Endodermal cell (in vitro differentiated cells): ENCODE results near the gene RIOK1. TPM values are rescaled to one million over a fixed set of nuclear protein-coding genes. Genes with fewer than 3 reads are reported as not detected.

Source experiments
- DNase-seq: peaks from one replicate; pipeline ENCODE4 v3.0.0-alpha.2; 2017
- H3K27ac ChIP-seq: 2 replicates; pipeline ENCODE4 v1.5.1; 2013; ENCODE audit warnings: mild to moderate bottlenecking, low read depth, low read length, moderate library complexity
- H3K27me3 ChIP-seq: 2 replicates; pipeline ENCODE4 v1.6.1; 2013; ENCODE audit warnings: mild to moderate bottlenecking, low read length, moderate library complexity; ENCODE audit not compliant: insufficient read depth, control insufficient read depth, poor library complexity, severe bottlenecking
- H3K36me3 ChIP-seq: 2 replicates; pipeline ENCODE4 v1.7.0; 2013; ENCODE audit warnings: mild to moderate bottlenecking, low read length, moderate library complexity; ENCODE audit not compliant: control insufficient read depth, insufficient read depth
- H3K4me1 ChIP-seq: one replicate; pipeline ENCODE4 v1.7.0; 2013; ENCODE audit warnings: low read length; ENCODE audit not compliant: control insufficient read depth, insufficient read depth
- H3K4me3 ChIP-seq: 2 replicates; pipeline ENCODE4 v1.5.1; 2013; ENCODE audit warnings: mild to moderate bottlenecking, low read length, moderate library complexity
- H3K9ac ChIP-seq: 2 replicates; pipeline ENCODE4 v1.6.1; 2013; ENCODE audit warnings: mild to moderate bottlenecking, low read length, moderate library complexity; ENCODE audit not compliant: poor library complexity, severe bottlenecking; ENCODE audit errors: extremely low read depth
- H3K9me3 ChIP-seq: 2 replicates; pipeline ENCODE4 v1.6.1; 2013; ENCODE audit warnings: mild to moderate bottlenecking, low read length, moderate library complexity; ENCODE audit not compliant: control insufficient read depth
- H3K27ac Mint-ChIP-seq: 2 replicates; pipeline ENCODE4 v1.8.0; 2020; ENCODE audit warnings: mixed read lengths
- H3K27me3 Mint-ChIP-seq: 2 replicates; pipeline ENCODE4 v1.8.0; 2021; ENCODE audit warnings: mild to moderate bottlenecking, mixed read lengths; ENCODE audit not compliant: insufficient read depth
- H3K36me3 Mint-ChIP-seq: 2 replicates; pipeline ENCODE4 v1.8.0; 2020; ENCODE audit warnings: low read depth, mixed read lengths
- H3K4me1 Mint-ChIP-seq: 2 replicates; pipeline ENCODE4 v1.8.0; 2020; ENCODE audit warnings: mixed read lengths
- H3K4me3 Mint-ChIP-seq: 2 replicates; pipeline ENCODE4 v1.8.0; 2020; ENCODE audit warnings: mild to moderate bottlenecking, moderate library complexity, mixed read lengths
- H3K9me3 Mint-ChIP-seq: 2 replicates; pipeline ENCODE4 v1.8.0; 2020; ENCODE audit warnings: mild to moderate bottlenecking, mixed read lengths
- WGBS, 2 experiments: methylation state at CpG; one replicate each; pipeline versions ENCODE4 v1.1.5 to v1.1.7; 2013; ENCODE audit warnings: missing lambda C conversion rate in 2 of 2, mixed read lengths in 1 of 2; ENCODE audit not compliant: insufficient coverage in 1 of 2, insufficient read length in 1 of 2; 5-methylcytosine and 5-hydroxymethylcytosine counted together
- total RNA-seq, 2 donors: library from RNA; stranded (reverse); fragmentation: NEBNext Ultra II Directional in 1 of 2; extraction: Animal tissue kit (Norgen Biotek cat#: 25700) in 1 of 2; gene quantifications; 2 replicates in 1 of 2; 3 replicates in 1 of 2; pipeline ENCODE4 v1.2.1, GENCODE V29; 2021
- TF ChIP-seq, protein P1 (sequence below): fragments of 200-600 bp; sonication (generic); conservative IDR thresholded peaks from 2 replicates; pipeline ENCODE4 v1.5.0; 2021; ENCODE audit warnings: antibody characterized with exemption, mild to moderate bottlenecking

The RIOK1 gene
- total RNA-seq, 2 donors from 2014 or later, result 17.7 to 20.3 TPM

DNA sequence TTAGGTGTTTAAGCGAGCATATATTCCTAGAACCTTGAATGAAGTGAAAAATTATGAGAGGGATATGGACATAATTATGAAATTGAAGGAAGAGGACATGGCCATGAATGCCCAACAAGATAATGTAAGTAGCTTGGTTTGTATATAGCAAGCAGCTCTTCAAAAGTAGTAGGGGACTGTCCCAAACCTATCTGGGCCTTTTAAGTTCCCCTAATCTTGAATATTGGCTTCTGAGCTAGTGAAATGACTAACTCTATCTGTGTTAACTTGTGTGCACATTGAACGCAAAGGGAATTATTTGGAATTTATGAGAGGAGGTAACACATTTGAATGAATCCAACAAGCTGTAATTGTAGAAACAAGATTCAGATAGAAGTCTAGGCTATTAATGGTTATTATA, 21.7 kb downstream of the RIOK1 start:
- Mint-ChIP-seq H3K27me3 (no peaks in the 10 kb centered on the region), H3K4me3 (no peak overlapping the region), H3K27ac (no peak overlapping the region), H3K4me1 (peaks cover 13% of the 10 kb centered on the region), H3K36me3 (peaks cover 63% of the 10 kb centered on the region), H3K9me3 (no peaks in the 10 kb centered on the region)
- Histone ChIP-seq H3K27me3 (no peaks in the 10 kb centered on the region), H3K9me3 (no peaks in the 10 kb centered on the region), H3K9ac (no peak overlapping the region), H3K27ac (no peak overlapping the region), H3K4me1 (peaks cover 13% of the 10 kb centered on the region), H3K4me3 (no peak overlapping the region), H3K36me3 (peaks cover 79% of the 10 kb centered on the region)
- WGBS, 2 experiments, result 94 to 97% methylated on average over 2 of the region's 2 CpGs
- TF ChIP-seq, protein P1, sequence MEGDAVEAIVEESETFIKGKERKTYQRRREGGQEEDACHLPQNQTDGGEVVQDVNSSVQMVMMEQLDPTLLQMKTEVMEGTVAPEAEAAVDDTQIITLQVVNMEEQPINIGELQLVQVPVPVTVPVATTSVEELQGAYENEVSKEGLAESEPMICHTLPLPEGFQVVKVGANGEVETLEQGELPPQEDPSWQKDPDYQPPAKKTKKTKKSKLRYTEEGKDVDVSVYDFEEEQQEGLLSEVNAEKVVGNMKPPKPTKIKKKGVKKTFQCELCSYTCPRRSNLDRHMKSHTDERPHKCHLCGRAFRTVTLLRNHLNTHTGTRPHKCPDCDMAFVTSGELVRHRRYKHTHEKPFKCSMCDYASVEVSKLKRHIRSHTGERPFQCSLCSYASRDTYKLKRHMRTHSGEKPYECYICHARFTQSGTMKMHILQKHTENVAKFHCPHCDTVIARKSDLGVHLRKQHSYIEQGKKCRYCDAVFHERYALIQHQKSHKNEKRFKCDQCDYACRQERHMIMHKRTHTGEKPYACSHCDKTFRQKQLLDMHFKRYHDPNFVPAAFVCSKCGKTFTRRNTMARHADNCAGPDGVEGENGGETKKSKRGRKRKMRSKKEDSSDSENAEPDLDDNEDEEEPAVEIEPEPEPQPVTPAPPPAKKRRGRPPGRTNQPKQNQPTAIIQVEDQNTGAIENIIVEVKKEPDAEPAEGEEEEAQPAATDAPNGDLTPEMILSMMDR, result no peak
- no peak for DNase-seq

DNA sequence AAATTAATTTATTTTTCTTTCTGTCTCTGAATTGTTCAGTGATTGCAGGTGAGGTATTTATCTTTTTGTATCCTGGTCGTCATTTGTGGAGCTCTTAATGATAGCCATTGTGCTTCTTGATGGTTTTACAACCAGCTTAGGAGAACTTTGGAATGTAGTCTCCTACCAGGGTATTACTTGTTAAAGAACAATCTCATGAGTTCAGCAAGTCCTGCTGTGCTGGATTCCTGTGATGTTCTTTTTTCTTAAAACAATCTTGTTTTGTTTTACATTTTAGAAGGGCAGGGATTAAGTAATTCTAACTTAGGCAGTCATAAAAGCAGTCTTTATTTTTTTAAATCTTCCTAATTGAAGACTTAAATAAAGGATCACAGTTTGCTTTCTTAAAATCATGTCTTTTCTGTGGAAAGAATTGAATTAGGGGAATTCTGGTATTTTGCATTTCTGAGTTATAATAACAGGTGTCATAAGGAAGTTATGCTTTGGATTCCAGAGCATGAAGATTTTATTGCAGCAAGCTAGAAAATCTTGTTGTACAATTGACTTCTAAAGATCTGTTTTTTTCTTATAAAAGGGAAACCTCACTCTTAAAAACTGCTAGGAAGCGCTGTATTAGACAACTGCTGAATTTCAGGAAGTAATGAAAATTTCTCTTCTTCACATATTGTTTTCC, 23.7 kb downstream of the RIOK1 start:
- peak overlapping the region; percentile 21 for H3K4me3 ChIP-seq
- H3K27ac Mint-ChIP-seq, result peak overlapping the region; percentile 74
- no peaks in the 10 kb centered on the region for H3K27me3 Mint-ChIP-seq
- no peak for DNase-seq
- H3K4me1 Mint-ChIP-seq, result peaks cover 18% of the 10 kb centered on the region
- TF ChIP-seq, protein P1, result no peak
- H3K27me3 ChIP-seq, result no peaks in the 10 kb centered on the region
- H3K4me3 Mint-ChIP-seq, result no peak overlapping the region
- H3K9me3 Mint-ChIP-seq, result no peaks in the 10 kb centered on the region
- H3K9ac ChIP-seq, result no peak overlapping the region
- no peak overlapping the region for H3K27ac ChIP-seq
- H3K9me3 ChIP-seq, result no peaks in the 10 kb centered on the region
- H3K36me3 Mint-ChIP-seq, result peaks cover 62% of the 10 kb centered on the region
- peaks cover 79% of the 10 kb centered on the region for H3K36me3 ChIP-seq
- H3K4me1 ChIP-seq, result peaks cover 13% of the 10 kb centered on the region
- 61% methylated on average over 2 of the region's 2 CpGs; no CpG with 5 or more reads in 1 of the 2 experiments for WGBS, 2 experiments

DNA sequence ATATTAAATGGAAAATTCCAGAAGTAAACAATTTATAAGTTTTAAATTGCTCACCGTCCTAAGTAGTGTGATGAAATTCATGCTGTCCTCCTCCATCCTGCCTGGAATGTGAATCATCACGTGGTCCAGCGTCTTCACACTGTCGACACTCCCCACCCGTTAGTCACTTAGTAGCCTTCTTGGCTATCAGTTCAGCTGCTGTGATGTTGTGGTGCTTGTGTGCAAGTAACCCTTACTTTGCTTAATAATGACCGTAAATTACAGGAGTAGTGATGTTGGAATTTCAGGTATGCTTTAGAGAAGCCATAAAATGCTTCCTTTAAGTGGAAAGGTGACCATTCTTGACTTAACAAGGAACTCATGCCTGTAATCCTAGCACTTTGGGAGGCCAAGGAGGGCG, 25.2 kb downstream of the RIOK1 start:
- no peak for DNase-seq
- WGBS, 2 experiments, result 83 to 97% methylated on average over 6 to 7 of the region's 7 CpGs
- H3K4me1 ChIP-seq, result peaks cover 13% of the 10 kb centered on the region

More for the DNA sequence above, 25.2 kb downstream of the RIOK1 start:
- H3K4me3 Mint-ChIP-seq, result no peak overlapping the region
- no peak overlapping the region for H3K4me3 ChIP-seq
- TF ChIP-seq, protein P1, result no peak
- H3K36me3 ChIP-seq, result peaks cover 75% of the 10 kb centered on the region
- H3K27ac Mint-ChIP-seq, result no peak overlapping the region
- no peaks in the 10 kb centered on the region for H3K9me3 ChIP-seq
- no peaks in the 10 kb centered on the region for H3K27me3 Mint-ChIP-seq
- H3K27me3 ChIP-seq, result no peaks in the 10 kb centered on the region
- H3K27ac ChIP-seq, result no peak overlapping the region
- no peak overlapping the region for H3K9ac ChIP-seq
- no peaks in the 10 kb centered on the region for H3K9me3 Mint-ChIP-seq
- H3K4me1 Mint-ChIP-seq, result peaks cover 29% of the 10 kb centered on the region
- H3K36me3 Mint-ChIP-seq, result peaks cover 60% of the 10 kb centered on the region
